ENCODE data around the gene GPR141. TPM values are rescaled to one million over a fixed set of nuclear protein-coding genes. Genes with fewer than 3 reads are reported as not detected.

GPR141 gene
- total and polyA plus RNA-seq, 9 of the 15 experiments (the other 6 are each of a cell fraction or from before 2014, with no cell fraction given): not detected

- TF ChIP-seq ZNF121 (CRISPR knock-in tag; conservative IDR thresholded peaks at IDR 0.05): no peak
- TF ChIP-seq RBM22 (IDR thresholded peaks at IDR 0.05; ENCODE audit: low read depth, low read length, poor library complexity, severe bottlenecking): no peak
- TF ChIP-seq L3MBTL2 (IDR thresholded peaks at IDR 0.05): peak; percentile 41; the same call in 1 of the 2 replicates
- TF ChIP-seq ZNF644 (tag; IDR thresholded peaks at IDR 0.05; ENCODE audit: low read depth): peak; percentile 68; the same call in 1 of the 2 replicates
- no peak for TF ChIP-seq ELK3 (CRISPR knock-in tag; IDR thresholded peaks at IDR 0.05)
- TF ChIP-seq TOE1 (IDR thresholded peaks at IDR 0.05; ENCODE audit: borderline replicate concordance): peak; percentile 49; the same call in 1 of the 2 replicates
- TF ChIP-seq TOE1 (CRISPR knock-in tag; IDR thresholded peaks at IDR 0.05; ENCODE audit: borderline replicate concordance, low read depth): no peak
- peak; percentile 13 for TF ChIP-seq MEIS2 (IDR thresholded peaks at IDR 0.05; ENCODE audit: partially characterized antibody)
Measured at GRCh38 chr7:37756797-37757551, 73.4 kb downstream of the GPR141 start (continued).

- H3K27ac ChIP-seq (ENCODE audit: extremely low read depth, low read depth, low read length): no peak overlapping the region
- no peak overlapping the region for H2AFZ ChIP-seq (ENCODE audit: low read depth, low read length)
- CTCF ChIA-PET (ENCODE audit: low intra/inter-chr PET ratio): no interaction called here
- POLR2A ChIA-PET: interaction anchor here (0.6 to 1.2 kb wide), 2 partner anchors 9 to 406 kb away, joined by 3 to 4 read pairs; no protein-coding TSS in a partner anchor
- H3K36me3 ChIP-seq (ENCODE audit: control insufficient read depth, insufficient read depth, low read length): no peaks in the 10 kb centered on the region
- no peaks in the 10 kb centered on the region; a peak in 1 of 5 replicates for H3K4me1 ChIP-seq (replicated peaks in 1 of 2; ENCODE audit: control insufficient read depth in 2 of 2, insufficient read depth in 2 of 2, low read length in 2 of 2)
- no peaks in the 10 kb centered on the region for H3K9me3 ChIP-seq (replicated peaks; ENCODE audit: control insufficient read depth, insufficient read depth, low read depth, low read length)
- DNase-seq (ENCODE audit: extremely low read depth in 1 of 4, low spot score in 3 of 4): no peak
- no peak for FAIRE-seq
- no peak overlapping the region for H3K4me3 ChIP-seq
- intact Hi-C loops (cut with micrococcal nuclease) (no loop called here), in situ Hi-C loops (cut with MboI) (no loop called here)
- 6% methylated on average over 3 of the region's 3 CpGs for WGBS (ENCODE audit: insufficient coverage, low coverage, missing lambda C conversion rate)
- H4K20me1 ChIP-seq (replicated peaks; ENCODE audit: control insufficient read depth, insufficient read depth, low read length): no peaks in the 10 kb centered on the region
- no peaks in the 10 kb centered on the region for H3K9me1 ChIP-seq (ENCODE audit: control insufficient read depth, insufficient read depth, low read length)
- no peaks in the 10 kb centered on the region for H3K79me2 ChIP-seq (ENCODE audit: control insufficient read depth, insufficient read depth, low read length)
- ATAC-seq: no peak
- H3K9ac ChIP-seq (ENCODE audit: insufficient read depth in 1 of 2, low read depth in 2 of 2, low read length in 2 of 2): no peak overlapping the region
- TF ChIP-seq, protein P1, sequence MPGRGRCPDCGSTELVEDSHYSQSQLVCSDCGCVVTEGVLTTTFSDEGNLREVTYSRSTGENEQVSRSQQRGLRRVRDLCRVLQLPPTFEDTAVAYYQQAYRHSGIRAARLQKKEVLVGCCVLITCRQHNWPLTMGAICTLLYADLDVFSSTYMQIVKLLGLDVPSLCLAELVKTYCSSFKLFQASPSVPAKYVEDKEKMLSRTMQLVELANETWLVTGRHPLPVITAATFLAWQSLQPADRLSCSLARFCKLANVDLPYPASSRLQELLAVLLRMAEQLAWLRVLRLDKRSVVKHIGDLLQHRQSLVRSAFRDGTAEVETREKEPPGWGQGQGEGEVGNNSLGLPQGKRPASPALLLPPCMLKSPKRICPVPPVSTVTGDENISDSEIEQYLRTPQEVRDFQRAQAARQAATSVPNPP (IDR thresholded peaks at IDR 0.05; ENCODE audit: borderline replicate concordance, insufficient read depth, insufficient read length): no peak
- no peak for TF ChIP-seq ETS1 (conservative IDR thresholded peaks at IDR 0.05; ENCODE audit: control insufficient read depth, low read depth, low read length)
- no peak for TF ChIP-seq RFX1 (IDR thresholded peaks at IDR 0.05)
- TF ChIP-seq NCOA1 (IDR thresholded peaks at IDR 0.05; ENCODE audit: low read depth): no peak
- TF ChIP-seq TBP (optimal IDR thresholded peaks at IDR 0.05; ENCODE audit: low read depth, low read length): no peak
- TF ChIP-seq ZNF76 (CRISPR knock-in tag; IDR thresholded peaks at IDR 0.05; ENCODE audit: borderline replicate concordance): 0 out of 2 replicates have a peak, but pooled peaks have one; percentile 26
- TF ChIP-seq YBX1 (IDR thresholded peaks at IDR 0.05): no peak
- no peak for TF ChIP-seq WHSC1 (IDR thresholded peaks at IDR 0.05; ENCODE audit: low read length)
- no peak overlapping the region for H3K4me2 ChIP-seq (ENCODE audit: insufficient read depth, low read length)
- BruUV-seq (replicated peaks): no TSS peak
- H3K27me3 ChIP-seq (ENCODE audit: control insufficient read depth in 2 of 2, insufficient read depth in 2 of 2, low read length in 2 of 2): no peaks in the 10 kb centered on the region
Measured at GRCh38 chr7:37757563-37757962, 74.0 kb downstream of the GPR141 start.

All from K562 (cell line).